ENCODE measurements around the gene CBY2.

Gene CBY2

GRCh38 chr13:45704211-45704739 lies 2.2 kb downstream of the CBY2 start:
- H3K4me2 ChIP-seq (ENCODE audit: low read length): no peak overlapping the region
- peaks cover 54% of the 10 kb centered on the region for H3K27me3 ChIP-seq (ENCODE audit: control insufficient read depth, insufficient read depth, low read length)
- no peaks in the 10 kb centered on the region for H3K4me1 ChIP-seq (ENCODE audit: control insufficient read depth, insufficient read depth, low read length)
- no peak overlapping the region for H3K9ac ChIP-seq (ENCODE audit: low read depth, low read length)
- H3K9me3 ChIP-seq (replicated peaks; ENCODE audit: low read length): no peaks in the 10 kb centered on the region
- H3K4me3 ChIP-seq (ENCODE audit: low read length): no peak overlapping the region
- H3K36me3 ChIP-seq (ENCODE audit: insufficient read depth, low read length): no peaks in the 10 kb centered on the region

DNA sequence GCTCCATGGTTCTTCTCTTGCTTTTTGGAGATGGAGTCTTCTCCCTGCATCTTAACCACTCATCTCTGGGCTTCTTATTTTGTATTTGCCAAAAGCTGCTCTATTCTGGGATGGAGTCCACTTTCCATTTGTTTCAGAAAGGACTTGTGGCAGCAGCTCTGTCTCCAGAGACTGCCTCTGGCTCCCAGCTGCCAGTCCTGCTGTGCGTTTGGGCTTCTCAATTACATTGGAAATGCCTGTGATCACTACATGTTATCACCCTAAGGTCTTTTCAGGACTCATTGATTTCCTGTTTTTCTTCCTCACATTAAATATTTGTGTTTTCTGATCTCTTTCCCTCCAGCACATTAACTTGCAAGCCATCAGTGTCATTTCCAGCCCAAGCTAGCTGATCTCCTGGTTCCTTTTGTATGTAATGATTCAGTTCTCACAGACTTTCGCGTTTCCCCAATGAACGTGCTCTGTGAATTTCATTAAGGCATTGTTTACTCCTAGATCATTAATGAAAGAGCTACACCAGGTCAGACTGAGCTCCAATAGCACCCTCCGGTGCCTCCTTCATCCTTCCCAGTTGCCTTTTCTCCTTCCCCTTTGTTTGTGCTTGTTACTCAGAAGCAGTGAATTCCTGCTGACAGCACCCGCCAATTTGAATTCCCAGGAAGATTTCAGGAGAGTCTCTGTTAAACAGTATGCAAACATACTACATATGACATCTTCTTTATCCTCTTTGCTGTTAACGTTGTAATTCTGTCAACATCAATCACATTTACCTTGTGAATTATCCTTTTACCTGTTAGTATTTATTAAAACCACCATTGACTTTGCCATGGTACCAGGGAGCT lies 3.0 kb downstream of the CBY2 start:
- Histone ChIP-seq H3K4me3 (ENCODE audit: low read length) (no peak overlapping the region), H3K4me1 (ENCODE audit: control insufficient read depth, insufficient read depth, low read length) (no peaks in the 10 kb centered on the region), H3K9ac (ENCODE audit: low read depth, low read length) (no peak overlapping the region), H3K27me3 (ENCODE audit: control insufficient read depth, insufficient read depth, low read length) (peaks cover 61% of the 10 kb centered on the region), H3K4me2 (ENCODE audit: low read length) (no peak overlapping the region), H3K9me3 (replicated peaks; ENCODE audit: low read length) (no peaks in the 10 kb centered on the region), H3K36me3 (ENCODE audit: insufficient read depth, low read length) (no peaks in the 10 kb centered on the region)

DNA sequence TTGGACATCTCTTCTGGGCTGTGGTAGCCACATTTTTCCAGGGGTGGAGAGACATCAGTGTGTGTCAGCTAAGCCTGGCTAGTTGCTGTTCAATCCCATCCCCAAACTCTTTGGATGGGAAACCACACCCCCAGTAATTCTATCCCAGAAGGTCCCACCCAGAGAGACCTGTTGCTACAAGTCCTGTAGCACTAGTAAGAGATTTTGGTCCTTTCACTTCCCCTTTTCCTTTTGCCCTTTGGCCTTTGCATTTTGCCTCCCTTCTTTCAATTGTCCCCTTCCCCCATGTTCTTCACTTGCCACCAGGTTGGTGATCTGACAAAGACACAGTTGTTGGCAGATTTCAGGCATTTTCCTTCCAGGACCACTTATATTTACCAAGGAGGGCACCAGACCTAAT lies 3.8 kb downstream of the CBY2 start:
- H3K36me3 ChIP-seq (ENCODE audit: insufficient read depth, low read length): no peaks in the 10 kb centered on the region
- no peaks in the 10 kb centered on the region for H3K9me3 ChIP-seq (replicated peaks; ENCODE audit: low read length)
- no peak overlapping the region for H3K9ac ChIP-seq (ENCODE audit: low read depth, low read length)
- peaks cover 53% of the 10 kb centered on the region for H3K27me3 ChIP-seq (ENCODE audit: control insufficient read depth, insufficient read depth, low read length)
- H3K4me1 ChIP-seq (ENCODE audit: control insufficient read depth, insufficient read depth, low read length): no peaks in the 10 kb centered on the region
- H3K4me3 ChIP-seq (ENCODE audit: low read length): no peak overlapping the region
- H3K4me2 ChIP-seq (ENCODE audit: low read length): no peak overlapping the region

- Histone ChIP-seq H3K36me3 (ENCODE audit: insufficient read depth, low read length) (no peaks in the 10 kb centered on the region), H3K4me3 (ENCODE audit: low read length) (no peak overlapping the region), H3K4me1 (ENCODE audit: control insufficient read depth, insufficient read depth, low read length) (no peaks in the 10 kb centered on the region), H3K9me3 (replicated peaks; ENCODE audit: low read length) (no peaks in the 10 kb centered on the region), H3K4me2 (ENCODE audit: low read length) (no peak overlapping the region), H3K9ac (ENCODE audit: low read depth, low read length) (no peak overlapping the region), H3K27me3 (ENCODE audit: control insufficient read depth, insufficient read depth, low read length) (peaks cover 42% of the 10 kb centered on the region)
These were observed 5.5 kb downstream of the CBY2 start for GRCh38 chr13:45707516-45708100.

GRCh38 chr13:45711951-45712350 lies 9.8 kb downstream of the CBY2 start:
- H3K9ac ChIP-seq (ENCODE audit: low read depth, low read length): no peak overlapping the region
- H3K4me2 ChIP-seq (ENCODE audit: low read length): no peak overlapping the region
- H3K27me3 ChIP-seq (ENCODE audit: control insufficient read depth, insufficient read depth, low read length): peaks cover 29% of the 10 kb centered on the region
- no peaks in the 10 kb centered on the region for H3K9me3 ChIP-seq (replicated peaks; ENCODE audit: low read length)
- no peaks in the 10 kb centered on the region for H3K36me3 ChIP-seq (ENCODE audit: insufficient read depth, low read length)
- H3K4me3 ChIP-seq (ENCODE audit: low read length): no peak overlapping the region
- no peaks in the 10 kb centered on the region for H3K4me1 ChIP-seq (ENCODE audit: control insufficient read depth, insufficient read depth, low read length)

DNA sequence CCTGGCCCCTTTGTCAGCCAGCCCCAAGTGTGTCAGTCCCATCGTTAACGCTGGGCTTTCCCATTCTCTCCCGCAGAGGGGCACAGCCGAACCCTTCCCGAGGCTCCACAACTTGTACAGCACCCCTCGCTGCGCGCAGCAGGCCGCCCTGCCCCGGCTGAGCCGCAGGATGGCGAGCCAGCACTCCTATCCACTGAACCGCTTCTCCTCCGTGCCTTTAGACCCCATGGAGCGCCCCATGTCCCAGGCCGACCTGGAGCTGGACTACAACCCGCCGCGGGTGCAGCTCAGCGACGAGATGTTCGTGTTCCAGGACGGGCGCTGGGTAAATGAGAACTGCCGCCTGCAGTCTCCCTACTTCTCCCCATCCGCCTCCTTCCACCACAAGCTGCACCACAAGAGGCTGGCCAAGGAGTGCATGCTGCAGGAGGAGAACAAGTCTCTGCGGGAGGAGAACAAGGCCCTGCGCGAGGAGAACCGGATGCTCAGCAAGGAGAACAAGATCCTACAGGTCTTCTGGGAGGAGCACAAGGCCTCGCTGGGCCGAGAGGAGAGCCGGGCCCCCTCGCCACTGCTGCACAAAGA lies 11.1 kb downstream of the CBY2 start:
- H3K36me3 ChIP-seq (ENCODE audit: insufficient read depth, low read length): no peaks in the 10 kb centered on the region
- H3K4me3 ChIP-seq (ENCODE audit: low read length): no peak overlapping the region
- no peaks in the 10 kb centered on the region for H3K4me1 ChIP-seq (ENCODE audit: control insufficient read depth, insufficient read depth, low read length)
- H3K9ac ChIP-seq (ENCODE audit: low read depth, low read length): no peak overlapping the region
- H3K9me3 ChIP-seq (replicated peaks; ENCODE audit: low read length): no peaks in the 10 kb centered on the region
- peaks cover 28% of the 10 kb centered on the region for H3K27me3 ChIP-seq (ENCODE audit: control insufficient read depth, insufficient read depth, low read length)
- no peak overlapping the region for H3K4me2 ChIP-seq (ENCODE audit: low read length)

DNA sequence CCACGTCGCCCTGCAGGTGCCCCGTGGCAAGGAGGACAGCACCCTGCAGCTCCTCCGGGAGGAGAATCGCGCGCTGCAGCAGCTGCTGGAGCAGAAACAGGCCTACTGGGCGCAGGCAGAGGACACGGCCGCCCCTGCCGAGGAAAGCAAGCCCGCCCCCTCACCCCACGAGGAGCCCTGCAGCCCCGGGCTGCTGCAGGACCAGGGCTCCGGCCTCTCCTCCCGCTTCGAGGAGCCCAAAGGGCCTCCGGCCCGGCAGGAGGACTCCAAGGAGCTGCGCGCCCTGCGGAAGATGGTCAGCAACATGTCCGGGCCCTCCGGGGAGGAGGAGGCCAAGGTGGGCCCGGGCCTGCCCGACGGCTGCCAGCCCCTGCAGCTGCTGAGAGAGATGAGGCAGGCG lies 11.6 kb downstream of the CBY2 start:
- Histone ChIP-seq H3K9ac (ENCODE audit: low read depth, low read length) (no peak overlapping the region), H3K4me3 (ENCODE audit: low read length) (no peak overlapping the region), H3K4me1 (ENCODE audit: control insufficient read depth, insufficient read depth, low read length) (no peaks in the 10 kb centered on the region), H3K4me2 (ENCODE audit: low read length) (no peak overlapping the region), H3K9me3 (replicated peaks; ENCODE audit: low read length) (no peaks in the 10 kb centered on the region), H3K36me3 (ENCODE audit: insufficient read depth, low read length) (no peaks in the 10 kb centered on the region), H3K27me3 (ENCODE audit: control insufficient read depth, insufficient read depth, low read length) (peaks cover 24% of the 10 kb centered on the region)

GRCh38 chr13:45714170-45714569 lies 12.1 kb downstream of the CBY2 start:
- Histone ChIP-seq H3K9ac (ENCODE audit: low read depth, low read length) (no peak overlapping the region), H3K36me3 (ENCODE audit: insufficient read depth, low read length) (no peaks in the 10 kb centered on the region)

GRCh38 chr13:45715351-45715750 lies 13.2 kb downstream of the CBY2 start:
- Histone ChIP-seq H3K4me1 (ENCODE audit: control insufficient read depth, insufficient read depth, low read length) (no peaks in the 10 kb centered on the region), H3K4me3 (ENCODE audit: low read length) (no peak overlapping the region), H3K9me3 (replicated peaks; ENCODE audit: low read length) (no peaks in the 10 kb centered on the region), H3K27me3 (ENCODE audit: control insufficient read depth, insufficient read depth, low read length) (peaks cover 27% of the 10 kb centered on the region), H3K36me3 (ENCODE audit: insufficient read depth, low read length) (no peaks in the 10 kb centered on the region), H3K4me2 (ENCODE audit: low read length) (no peak overlapping the region), H3K9ac (ENCODE audit: low read depth, low read length) (no peak overlapping the region)

More at GRCh38 chr13:45714170-45714569, 12.1 kb downstream of the CBY2 start:
- Histone ChIP-seq H3K4me3 (ENCODE audit: low read length) (no peak overlapping the region), H3K4me2 (ENCODE audit: low read length) (no peak overlapping the region), H3K4me1 (ENCODE audit: control insufficient read depth, insufficient read depth, low read length) (no peaks in the 10 kb centered on the region), H3K27me3 (ENCODE audit: control insufficient read depth, insufficient read depth, low read length) (peaks cover 23% of the 10 kb centered on the region), H3K9me3 (replicated peaks; ENCODE audit: low read length) (no peaks in the 10 kb centered on the region)

DNA sequence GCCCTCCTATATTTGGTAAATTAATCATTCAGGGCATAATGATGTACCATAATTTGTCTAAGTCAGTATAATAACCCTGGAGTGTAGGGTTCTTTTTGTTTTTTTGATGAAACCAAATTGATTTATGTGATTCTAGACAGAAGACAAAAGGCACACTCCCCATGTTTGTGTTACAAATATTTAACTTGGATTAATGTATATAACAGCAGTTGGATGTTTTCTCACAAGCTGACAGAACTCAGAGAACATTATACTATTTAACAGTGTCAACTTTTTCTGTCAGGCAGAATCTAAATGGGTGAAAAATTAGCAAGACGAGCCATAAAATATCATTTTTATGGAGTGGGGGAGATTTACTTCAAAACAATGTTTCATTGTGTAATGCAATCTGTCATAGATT lies 15.2 kb downstream of the CBY2 start:
- no peaks in the 10 kb centered on the region for H3K36me3 ChIP-seq (ENCODE audit: insufficient read depth, low read length)
- no peak overlapping the region for H3K4me3 ChIP-seq (ENCODE audit: low read length)
- no peaks in the 10 kb centered on the region for H3K4me1 ChIP-seq (ENCODE audit: control insufficient read depth, insufficient read depth, low read length)
- H3K9ac ChIP-seq (ENCODE audit: low read depth, low read length): no peak overlapping the region
- no peak overlapping the region for H3K4me2 ChIP-seq (ENCODE audit: low read length)
- peaks cover 34% of the 10 kb centered on the region for H3K27me3 ChIP-seq (ENCODE audit: control insufficient read depth, insufficient read depth, low read length)
- H3K9me3 ChIP-seq (replicated peaks; ENCODE audit: low read length): no peaks in the 10 kb centered on the region

DNA sequence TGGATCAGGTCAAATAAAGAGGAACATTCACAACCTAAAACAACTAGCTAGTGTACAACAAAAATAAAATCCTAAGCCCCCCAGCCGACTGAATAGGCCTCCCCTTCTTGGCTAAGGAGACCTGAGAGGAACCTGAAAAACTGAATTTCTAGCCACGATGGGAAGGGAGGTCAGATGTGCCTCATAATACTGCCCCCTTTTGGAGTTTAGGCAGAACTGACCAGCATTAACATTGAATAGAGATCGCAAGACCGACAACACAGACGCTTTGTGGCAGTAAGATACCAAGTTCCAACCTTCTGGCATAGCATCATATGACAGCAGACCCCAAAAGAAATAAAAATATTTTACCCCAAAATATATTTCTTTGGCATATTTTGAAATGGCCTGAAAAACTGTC lies 15.9 kb downstream of the CBY2 start:
- Histone ChIP-seq H3K27me3 (ENCODE audit: control insufficient read depth, insufficient read depth, low read length) (peaks cover 34% of the 10 kb centered on the region), H3K4me2 (ENCODE audit: low read length) (no peak overlapping the region), H3K9me3 (replicated peaks; ENCODE audit: low read length) (no peaks in the 10 kb centered on the region), H3K4me3 (ENCODE audit: low read length) (no peak overlapping the region), H3K9ac (ENCODE audit: low read depth, low read length) (no peak overlapping the region), H3K4me1 (ENCODE audit: control insufficient read depth, insufficient read depth, low read length) (no peaks in the 10 kb centered on the region), H3K36me3 (ENCODE audit: insufficient read depth, low read length) (no peaks in the 10 kb centered on the region)

All from skeletal muscle satellite cell (primary cell).